Measurements from ENCODE around the gene KRTAP12-4.

DNA sequence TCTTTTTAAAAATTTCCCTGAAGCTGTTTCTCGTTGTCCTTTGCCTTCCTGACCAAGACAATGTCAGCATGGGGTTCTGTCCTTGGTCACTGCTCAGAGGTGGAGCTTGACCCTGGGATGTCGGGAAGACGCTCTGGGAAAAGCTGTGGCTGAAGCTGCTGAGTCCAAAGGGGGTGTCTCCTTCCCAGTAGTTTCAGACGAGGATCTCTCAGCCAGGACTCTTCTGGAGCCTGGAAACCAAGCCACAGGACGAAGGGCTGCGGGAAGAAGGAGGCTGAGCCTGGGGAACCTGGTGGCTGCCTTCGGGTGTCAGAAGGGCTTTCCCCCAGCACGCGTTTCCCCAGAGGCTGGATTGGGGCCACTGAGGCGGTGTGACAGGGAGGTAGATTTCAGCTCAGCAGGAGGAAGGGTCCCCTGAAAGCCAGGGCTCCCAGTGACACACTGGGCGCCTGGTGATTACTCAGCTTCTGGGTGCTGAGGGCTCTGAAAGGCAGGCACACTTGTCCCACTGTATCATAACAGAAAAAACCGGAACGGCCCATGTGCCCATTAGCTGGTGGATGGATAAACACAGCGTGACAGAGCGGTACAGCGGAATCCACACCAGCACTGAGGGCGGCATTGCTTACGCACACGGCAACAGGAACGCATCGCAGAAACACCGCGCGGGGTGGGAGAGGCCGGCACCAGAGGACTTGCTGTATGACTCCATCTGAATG is 32.5 kb upstream of the KRTAP12-4 start:
- TF ChIP-seq, protein P1, sequence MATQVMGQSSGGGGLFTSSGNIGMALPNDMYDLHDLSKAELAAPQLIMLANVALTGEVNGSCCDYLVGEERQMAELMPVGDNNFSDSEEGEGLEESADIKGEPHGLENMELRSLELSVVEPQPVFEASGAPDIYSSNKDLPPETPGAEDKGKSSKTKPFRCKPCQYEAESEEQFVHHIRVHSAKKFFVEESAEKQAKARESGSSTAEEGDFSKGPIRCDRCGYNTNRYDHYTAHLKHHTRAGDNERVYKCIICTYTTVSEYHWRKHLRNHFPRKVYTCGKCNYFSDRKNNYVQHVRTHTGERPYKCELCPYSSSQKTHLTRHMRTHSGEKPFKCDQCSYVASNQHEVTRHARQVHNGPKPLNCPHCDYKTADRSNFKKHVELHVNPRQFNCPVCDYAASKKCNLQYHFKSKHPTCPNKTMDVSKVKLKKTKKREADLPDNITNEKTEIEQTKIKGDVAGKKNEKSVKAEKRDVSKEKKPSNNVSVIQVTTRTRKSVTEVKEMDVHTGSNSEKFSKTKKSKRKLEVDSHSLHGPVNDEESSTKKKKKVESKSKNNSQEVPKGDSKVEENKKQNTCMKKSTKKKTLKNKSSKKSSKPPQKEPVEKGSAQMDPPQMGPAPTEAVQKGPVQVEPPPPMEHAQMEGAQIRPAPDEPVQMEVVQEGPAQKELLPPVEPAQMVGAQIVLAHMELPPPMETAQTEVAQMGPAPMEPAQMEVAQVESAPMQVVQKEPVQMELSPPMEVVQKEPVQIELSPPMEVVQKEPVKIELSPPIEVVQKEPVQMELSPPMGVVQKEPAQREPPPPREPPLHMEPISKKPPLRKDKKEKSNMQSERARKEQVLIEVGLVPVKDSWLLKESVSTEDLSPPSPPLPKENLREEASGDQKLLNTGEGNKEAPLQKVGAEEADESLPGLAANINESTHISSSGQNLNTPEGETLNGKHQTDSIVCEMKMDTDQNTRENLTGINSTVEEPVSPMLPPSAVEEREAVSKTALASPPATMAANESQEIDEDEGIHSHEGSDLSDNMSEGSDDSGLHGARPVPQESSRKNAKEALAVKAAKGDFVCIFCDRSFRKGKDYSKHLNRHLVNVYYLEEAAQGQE (IDR thresholded peaks at IDR 0.05; ENCODE audit: insufficient read depth in 1 of 2, low read depth in 2 of 2, low read length in 2 of 2): no peak
- TF ChIP-seq POLR2AphosphoS5 (IDR thresholded peaks at IDR 0.05; ENCODE audit: low read depth, low read length) (no peak), TAF1 (IDR thresholded peaks at IDR 0.05; ENCODE audit: borderline replicate concordance, insufficient read depth, low read length) (no peak), SIN3A (IDR thresholded peaks at IDR 0.05; ENCODE audit: borderline replicate concordance, insufficient read depth, low read length) (no peak), FOXP2 (optimal IDR thresholded peaks at IDR 0.05; ENCODE audit: borderline replicate concordance, extremely low read depth, extremely low read length, insufficient read depth) (no peak)

All from PFSK-1 (cell line).